PC-3 (cell line): ENCODE data around the gene MAD2L1BP.

Experiments
- EZH2 ChIP-seq: fragments of 300-600 bp; sonication (generic); IDR thresholded peaks from one replicate; pipeline ENCODE4 v1.6.1; 2017; ENCODE audit warnings: antibody characterized with exemption, mild to moderate bottlenecking, low read length; ENCODE audit not compliant: unreplicated experiment
- EZH2phosphoT487 ChIP-seq: fragments of 300-600 bp; sonication (generic); IDR thresholded peaks from 2 replicates; pipeline ENCODE4 v1.6.1; 2018; ENCODE audit warnings: mild to moderate bottlenecking, antibody characterized with exemption, low read length, borderline replicate concordance
- TF ChIP-seq, protein P1 (sequence below): fragments of 300-600 bp; sonication (generic); conservative IDR thresholded peaks from 2 replicates; pipeline ENCODE4 v1.5.1; 2017; ENCODE audit warnings: antibody characterized with exemption, low read depth, mild to moderate bottlenecking, low read length

GRCh38 chr6:43669050-43669921, 33.6 kb downstream of the MAD2L1BP start:
- TF ChIP-seq, protein P1, sequence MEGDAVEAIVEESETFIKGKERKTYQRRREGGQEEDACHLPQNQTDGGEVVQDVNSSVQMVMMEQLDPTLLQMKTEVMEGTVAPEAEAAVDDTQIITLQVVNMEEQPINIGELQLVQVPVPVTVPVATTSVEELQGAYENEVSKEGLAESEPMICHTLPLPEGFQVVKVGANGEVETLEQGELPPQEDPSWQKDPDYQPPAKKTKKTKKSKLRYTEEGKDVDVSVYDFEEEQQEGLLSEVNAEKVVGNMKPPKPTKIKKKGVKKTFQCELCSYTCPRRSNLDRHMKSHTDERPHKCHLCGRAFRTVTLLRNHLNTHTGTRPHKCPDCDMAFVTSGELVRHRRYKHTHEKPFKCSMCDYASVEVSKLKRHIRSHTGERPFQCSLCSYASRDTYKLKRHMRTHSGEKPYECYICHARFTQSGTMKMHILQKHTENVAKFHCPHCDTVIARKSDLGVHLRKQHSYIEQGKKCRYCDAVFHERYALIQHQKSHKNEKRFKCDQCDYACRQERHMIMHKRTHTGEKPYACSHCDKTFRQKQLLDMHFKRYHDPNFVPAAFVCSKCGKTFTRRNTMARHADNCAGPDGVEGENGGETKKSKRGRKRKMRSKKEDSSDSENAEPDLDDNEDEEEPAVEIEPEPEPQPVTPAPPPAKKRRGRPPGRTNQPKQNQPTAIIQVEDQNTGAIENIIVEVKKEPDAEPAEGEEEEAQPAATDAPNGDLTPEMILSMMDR = no peak
- TF ChIP-seq EZH2phosphoT487 (no peak), EZH2 (no peak)
